ENCODE measurements around the gene MAP4K1.

MAP4K1 gene

GRCh38 chr19:38661136-38661535, 43.4 kb upstream of the MAP4K1 start:
- peak overlapping the region; percentile 47; the same call in 1 of the 2 replicates for H3K27ac ChIP-seq (ENCODE audit: low read depth, low read length)
- H3K27me3 ChIP-seq (ENCODE audit: insufficient read depth, low read length) = no peaks in the 10 kb centered on the region
- no peak overlapping the region for H2AFZ ChIP-seq (ENCODE audit: low read length, unreplicated experiment)
- H3K79me2 ChIP-seq (ENCODE audit: control insufficient read depth, insufficient read depth, low read length, unreplicated experiment) = peaks cover 87% of the 10 kb centered on the region
- no peak overlapping the region for H3K4me3 ChIP-seq (ENCODE audit: low read depth, low read length)
- H3K4me1 ChIP-seq (ENCODE audit: control insufficient read depth, insufficient read depth, low read length, unreplicated experiment) = peaks cover 67% of the 10 kb centered on the region
- peaks cover 9% of the 10 kb centered on the region; the same call in 1 of the 2 replicates for H3K36me3 ChIP-seq (ENCODE audit: insufficient read depth, low read length)

- H3K27ac ChIP-seq (ENCODE audit: low read depth, low read length) = peak overlapping the region; percentile 47; the same call in 1 of the 2 replicates
- peaks cover 67% of the 10 kb centered on the region for H3K4me1 ChIP-seq (ENCODE audit: control insufficient read depth, insufficient read depth, low read length, unreplicated experiment)
Measured at GRCh38 chr19:38660724-38661123, 43.0 kb upstream of the MAP4K1 start.

GRCh38 chr19:38658462-38659306, 40.9 kb upstream of the MAP4K1 start:
- Histone ChIP-seq H3K79me2 (ENCODE audit: control insufficient read depth, insufficient read depth, low read length, unreplicated experiment) (peaks cover 87% of the 10 kb centered on the region), H2AFZ (ENCODE audit: low read length, unreplicated experiment) (no peak overlapping the region), H3K4me3 (ENCODE audit: low read depth, low read length) (peak overlapping the region; percentile 60), H3K27me3 (ENCODE audit: insufficient read depth, low read length) (no peaks in the 10 kb centered on the region), H3K27ac (ENCODE audit: low read depth, low read length) (peak overlapping the region; percentile 100), H3K36me3 (ENCODE audit: insufficient read depth, low read length) (peaks cover 14% of the 10 kb centered on the region; the same call in 1 of the 2 replicates), H3K4me1 (ENCODE audit: control insufficient read depth, insufficient read depth, low read length, unreplicated experiment) (peaks cover 67% of the 10 kb centered on the region)

More at GRCh38 chr19:38660724-38661123, 43.0 kb upstream of the MAP4K1 start:
- Histone ChIP-seq H3K4me3 (ENCODE audit: low read depth, low read length) (no peak overlapping the region), H3K36me3 (ENCODE audit: insufficient read depth, low read length) (peaks cover 9% of the 10 kb centered on the region; the same call in 1 of the 2 replicates), H2AFZ (ENCODE audit: low read length, unreplicated experiment) (no peak overlapping the region), H3K79me2 (ENCODE audit: control insufficient read depth, insufficient read depth, low read length, unreplicated experiment) (peaks cover 87% of the 10 kb centered on the region), H3K27me3 (ENCODE audit: insufficient read depth, low read length) (no peaks in the 10 kb centered on the region)

- H3K4me3 ChIP-seq (ENCODE audit: low read depth, low read length) = peak overlapping the region; percentile 58
- H3K36me3 ChIP-seq (ENCODE audit: insufficient read depth, low read length) = peaks cover 14% of the 10 kb centered on the region; the same call in 1 of the 2 replicates
- no peaks in the 10 kb centered on the region for H3K27me3 ChIP-seq (ENCODE audit: insufficient read depth, low read length)
- H3K79me2 ChIP-seq (ENCODE audit: control insufficient read depth, insufficient read depth, low read length, unreplicated experiment) = peaks cover 87% of the 10 kb centered on the region
- peaks cover 74% of the 10 kb centered on the region for H3K4me1 ChIP-seq (ENCODE audit: control insufficient read depth, insufficient read depth, low read length, unreplicated experiment)
- no peak overlapping the region for H2AFZ ChIP-seq (ENCODE audit: low read length, unreplicated experiment)
- H3K27ac ChIP-seq (ENCODE audit: low read depth, low read length) = peak overlapping the region; percentile 100
Measured at GRCh38 chr19:38657633-38658222, 40.0 kb upstream of the MAP4K1 start.

GRCh38 chr19:38656171-38656981, 38.6 kb upstream of the MAP4K1 start:
- H3K36me3 ChIP-seq (ENCODE audit: insufficient read depth, low read length) = peaks cover 12% of the 10 kb centered on the region; the same call in 1 of the 2 replicates
- H3K4me3 ChIP-seq (ENCODE audit: low read depth, low read length) = no peak overlapping the region
- no peak overlapping the region for H2AFZ ChIP-seq (ENCODE audit: low read length, unreplicated experiment)
- peaks cover 87% of the 10 kb centered on the region for H3K4me1 ChIP-seq (ENCODE audit: control insufficient read depth, insufficient read depth, low read length, unreplicated experiment)
- H3K27me3 ChIP-seq (ENCODE audit: insufficient read depth, low read length) = no peaks in the 10 kb centered on the region
- H3K27ac ChIP-seq (ENCODE audit: low read depth, low read length) = peak overlapping the region; percentile 100
- H3K79me2 ChIP-seq (ENCODE audit: control insufficient read depth, insufficient read depth, low read length, unreplicated experiment) = peaks cover 88% of the 10 kb centered on the region

DNA sequence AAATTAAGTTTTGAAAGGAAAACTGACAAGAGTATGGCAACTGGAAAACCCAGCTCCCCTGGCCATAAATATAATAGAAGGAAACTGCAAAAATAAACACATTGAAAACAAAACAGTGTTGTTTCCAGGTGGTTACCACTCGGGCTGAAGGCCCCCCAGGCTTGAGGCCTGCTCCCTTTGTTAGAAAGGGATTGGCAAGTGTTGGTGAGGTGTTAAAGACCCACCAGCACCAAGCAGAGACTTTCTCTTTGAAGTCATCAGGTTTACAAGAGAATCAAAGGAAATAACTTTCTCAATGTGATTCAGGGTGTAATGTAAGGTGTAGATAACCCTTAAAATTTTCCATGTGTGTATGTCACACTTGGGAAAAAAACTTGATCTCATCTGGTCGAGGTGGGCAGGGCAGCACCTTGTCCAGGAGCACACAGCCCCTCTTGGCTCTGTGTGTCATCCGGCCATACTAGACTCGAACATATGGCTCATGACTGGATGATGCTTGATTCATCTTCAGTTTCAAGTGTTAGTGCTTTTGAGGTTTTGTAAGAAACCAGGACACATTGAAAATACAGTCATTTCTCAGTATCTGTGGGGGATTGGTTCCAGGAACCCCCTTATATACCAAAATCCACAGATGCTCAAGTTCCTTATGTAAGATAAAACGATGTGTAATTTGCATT, 37.5 kb upstream of the MAP4K1 start:
- Histone ChIP-seq H3K27ac (ENCODE audit: low read depth, low read length) (peak overlapping the region; percentile 100), H3K79me2 (ENCODE audit: control insufficient read depth, insufficient read depth, low read length, unreplicated experiment) (peaks cover 82% of the 10 kb centered on the region), H3K4me1 (ENCODE audit: control insufficient read depth, insufficient read depth, low read length, unreplicated experiment) (peaks cover 84% of the 10 kb centered on the region), H3K27me3 (ENCODE audit: insufficient read depth, low read length) (no peaks in the 10 kb centered on the region), H2AFZ (ENCODE audit: low read length, unreplicated experiment) (no peak overlapping the region), H3K36me3 (ENCODE audit: insufficient read depth, low read length) (peaks cover 8% of the 10 kb centered on the region; the same call in 1 of the 2 replicates), H3K4me3 (ENCODE audit: low read depth, low read length) (no peak overlapping the region)

DNA sequence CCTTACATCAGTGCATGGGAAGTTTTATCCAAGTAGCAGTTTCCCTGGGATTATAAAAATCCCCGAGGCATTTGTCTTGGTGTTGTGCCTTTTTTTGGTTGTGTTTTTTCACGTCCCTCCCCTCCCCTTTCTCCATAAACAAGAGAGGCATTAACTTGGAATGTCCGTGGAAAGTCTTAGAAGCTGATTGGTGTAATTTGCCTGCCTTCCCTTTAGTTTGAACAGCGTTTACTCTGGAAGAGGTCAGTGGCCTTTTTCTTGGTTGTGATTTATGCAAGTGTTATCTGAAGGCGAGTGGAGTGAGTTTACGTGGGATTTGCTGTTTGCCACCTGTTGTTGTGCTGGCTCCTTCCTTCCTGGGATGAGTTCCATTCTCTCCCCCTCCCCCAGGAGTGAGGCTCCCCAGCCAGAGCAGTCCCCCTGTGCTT, 36.9 kb upstream of the MAP4K1 start:
- H3K36me3 ChIP-seq (ENCODE audit: insufficient read depth, low read length) = peaks cover 8% of the 10 kb centered on the region; the same call in 1 of the 2 replicates
- H3K79me2 ChIP-seq (ENCODE audit: control insufficient read depth, insufficient read depth, low read length, unreplicated experiment) = peaks cover 84% of the 10 kb centered on the region
- peaks cover 84% of the 10 kb centered on the region for H3K4me1 ChIP-seq (ENCODE audit: control insufficient read depth, insufficient read depth, low read length, unreplicated experiment)
- H3K27ac ChIP-seq (ENCODE audit: low read depth, low read length) = peak overlapping the region; percentile 100; the same call in 1 of the 2 replicates
- H3K27me3 ChIP-seq (ENCODE audit: insufficient read depth, low read length) = no peaks in the 10 kb centered on the region
- H3K4me3 ChIP-seq (ENCODE audit: low read depth, low read length) = no peak overlapping the region
- H2AFZ ChIP-seq (ENCODE audit: low read length, unreplicated experiment) = no peak overlapping the region

DNA sequence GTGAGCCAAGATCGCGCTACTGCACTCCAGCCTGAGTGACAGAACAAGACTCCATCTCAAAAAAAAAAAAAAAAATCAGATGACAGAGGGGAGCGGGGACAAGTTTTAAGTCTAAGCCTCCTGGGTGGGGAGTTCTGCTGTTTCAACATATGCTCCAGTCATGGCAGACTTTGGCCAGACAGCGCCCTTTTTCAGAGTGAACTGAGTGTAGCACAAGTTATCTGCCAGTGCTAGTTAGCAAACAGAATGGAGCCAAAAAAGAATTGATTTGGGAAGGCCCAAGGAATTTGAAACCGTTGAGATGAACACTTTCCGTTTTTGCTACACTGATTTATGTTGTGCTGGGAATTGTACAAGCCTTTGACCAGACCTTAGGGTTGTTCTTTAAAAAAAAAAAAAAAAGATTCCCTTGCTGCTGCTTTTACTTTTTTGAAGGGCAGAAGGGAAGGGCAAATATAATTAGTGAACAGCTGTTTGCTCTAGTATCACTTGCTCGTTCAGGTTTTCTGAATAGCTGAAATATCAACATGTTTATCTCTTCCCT, 35.3 kb upstream of the MAP4K1 start:
- Histone ChIP-seq H3K79me2 (ENCODE audit: control insufficient read depth, insufficient read depth, low read length, unreplicated experiment) (peaks cover 92% of the 10 kb centered on the region), H3K27me3 (ENCODE audit: insufficient read depth, low read length) (no peaks in the 10 kb centered on the region), H3K4me3 (ENCODE audit: low read depth, low read length) (peak overlapping the region; percentile 41; the same call in 1 of the 2 replicates), H3K36me3 (ENCODE audit: insufficient read depth, low read length) (peaks cover 11% of the 10 kb centered on the region; the same call in 1 of the 2 replicates), H3K27ac (ENCODE audit: low read depth, low read length) (peak overlapping the region; percentile 91), H3K4me1 (ENCODE audit: control insufficient read depth, insufficient read depth, low read length, unreplicated experiment) (peaks cover 77% of the 10 kb centered on the region), H2AFZ (ENCODE audit: low read length, unreplicated experiment) (no peak overlapping the region)

GRCh38 chr19:38650911-38651584, 33.3 kb upstream of the MAP4K1 start:
- H3K27ac ChIP-seq (ENCODE audit: low read depth, low read length) = peak overlapping the region; percentile 91
- peaks cover 7% of the 10 kb centered on the region; the same call in 1 of the 2 replicates for H3K36me3 ChIP-seq (ENCODE audit: insufficient read depth, low read length)
- peaks cover 57% of the 10 kb centered on the region for H3K4me1 ChIP-seq (ENCODE audit: control insufficient read depth, insufficient read depth, low read length, unreplicated experiment)
- H3K4me3 ChIP-seq (ENCODE audit: low read depth, low read length) = peak overlapping the region; percentile 82
- H3K27me3 ChIP-seq (ENCODE audit: insufficient read depth, low read length) = no peaks in the 10 kb centered on the region
- peaks cover 78% of the 10 kb centered on the region for H3K79me2 ChIP-seq (ENCODE audit: control insufficient read depth, insufficient read depth, low read length, unreplicated experiment)
- H2AFZ ChIP-seq (ENCODE audit: low read length, unreplicated experiment) = no peak overlapping the region

All from ACC112 (cell line).